ENCODE measurements around the gene PRR29.
"Not testable (repeated sequence)": the region's sequence is repeated elsewhere in the genome, so short reads cannot be mapped to it uniquely, and the experiment has no call there.

The PRR29 gene

GRCh38 chr17:63975541-63976092 is 22.5 kb upstream of the PRR29 start:
- H3K36me3 ChIP-seq (ENCODE audit: control insufficient read depth, insufficient read depth, low read length): no peaks in the 10 kb centered on the region
- H3K4me3 ChIP-seq (ENCODE audit: extremely low read depth, insufficient read depth, low read length, poor library complexity, severe bottlenecking): no peak overlapping the region
- H3K4me1 ChIP-seq (ENCODE audit: control insufficient read depth, insufficient read depth, low read length, poor library complexity, severe bottlenecking): peaks cover 16% of the 10 kb centered on the region
- no peaks in the 10 kb centered on the region for H3K9me3 ChIP-seq (ENCODE audit: control insufficient read depth, low read length)
- WGBS, 2 experiments (ENCODE audit: insufficient coverage in 2 of 2): 88 to 100% methylated on average over 2 of the region's 2 CpGs
- H3K27ac ChIP-seq (ENCODE audit: low read depth, low read length, severe bottlenecking): no peak overlapping the region

GRCh38 chr17:63976702-63977101 is 21.4 kb upstream of the PRR29 start:
- Histone ChIP-seq H3K36me3 (ENCODE audit: control insufficient read depth, insufficient read depth, low read length) (no peaks in the 10 kb centered on the region), H3K4me1 (ENCODE audit: control insufficient read depth, insufficient read depth, low read length, poor library complexity, severe bottlenecking) (peaks cover 16% of the 10 kb centered on the region), H3K9me3 (ENCODE audit: control insufficient read depth, low read length) (no peaks in the 10 kb centered on the region), H3K4me3 (ENCODE audit: extremely low read depth, insufficient read depth, low read length, poor library complexity, severe bottlenecking) (no peak overlapping the region), H3K27ac (ENCODE audit: low read depth, low read length, severe bottlenecking) (no peak overlapping the region)
- WGBS, 2 experiments (ENCODE audit: insufficient coverage in 2 of 2): 88 to 96% methylated on average over 3 of the region's 3 CpGs

DNA sequence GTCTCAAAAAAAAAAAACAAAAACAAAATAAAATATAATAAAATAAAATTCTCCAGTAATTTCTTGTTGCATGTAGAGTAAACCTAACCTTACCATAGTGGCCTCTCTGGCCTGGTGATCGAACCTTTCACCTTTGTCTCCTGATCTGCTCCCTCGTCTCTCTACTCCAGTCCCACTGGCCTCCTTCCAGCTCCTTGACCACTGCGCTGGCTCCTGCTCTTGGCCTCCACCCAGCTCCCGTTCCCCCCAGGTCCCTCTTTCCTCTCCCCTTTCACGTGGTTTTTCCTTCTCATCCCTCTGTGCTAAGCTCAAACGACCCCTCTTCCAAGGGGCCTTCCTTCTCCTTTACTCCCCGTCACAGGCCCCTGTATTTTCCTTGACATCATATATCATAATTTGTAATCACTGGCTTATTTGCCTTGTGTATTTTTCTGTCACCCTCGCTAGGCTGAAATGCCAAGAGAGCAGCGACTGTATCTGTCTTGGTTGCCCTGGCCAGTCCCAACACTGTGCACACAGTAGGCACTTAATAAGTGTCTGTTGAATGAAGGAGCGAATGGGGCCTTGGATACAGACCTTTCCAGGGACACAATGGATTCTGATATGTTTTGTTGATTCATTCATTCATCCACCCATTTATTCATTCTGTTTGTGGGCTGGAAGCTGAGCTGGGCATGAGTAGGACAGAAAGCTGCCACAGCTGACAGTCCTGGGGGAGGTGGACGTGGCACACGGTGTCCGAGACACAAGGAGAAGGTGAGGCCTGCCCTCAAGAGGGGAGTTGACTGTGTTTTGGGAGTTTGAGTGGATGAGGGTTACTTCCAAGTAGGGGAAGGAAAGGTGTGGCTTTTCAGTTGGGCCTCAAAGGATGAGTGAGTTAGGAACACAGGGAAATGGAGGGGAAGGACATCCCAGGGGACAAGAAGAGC is 19.6 kb upstream of the PRR29 start:
- WGBS, 2 experiments (ENCODE audit: insufficient coverage in 2 of 2): 92 to 93% methylated on average over 11 to 12 of the region's 13 CpGs
- H3K27ac ChIP-seq (ENCODE audit: low read depth, low read length, severe bottlenecking): no peak overlapping the region

DNA sequence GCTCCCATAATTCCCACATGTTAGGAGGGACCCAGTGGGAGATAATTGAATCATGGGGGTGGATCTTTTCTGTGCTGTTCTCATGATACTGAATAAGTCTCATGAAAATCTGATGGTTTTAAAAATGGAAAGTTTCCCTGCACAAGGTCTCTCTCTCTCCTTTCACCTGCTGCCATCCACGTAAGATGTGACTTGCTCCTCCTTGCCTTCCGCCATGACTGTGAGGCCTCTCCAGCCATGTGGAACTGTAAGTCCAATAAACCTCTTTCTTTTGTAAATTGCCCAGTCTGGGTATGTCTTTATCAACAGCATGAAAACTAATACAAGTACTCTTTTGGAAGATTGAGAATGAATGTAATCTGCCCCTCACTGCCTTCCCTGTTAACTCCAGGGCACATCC is 15.5 kb upstream of the PRR29 start:
- H3K4me1 ChIP-seq (ENCODE audit: control insufficient read depth, insufficient read depth, low read length, poor library complexity, severe bottlenecking); H3K36me3 ChIP-seq (ENCODE audit: control insufficient read depth, insufficient read depth, low read length); H3K27ac ChIP-seq (ENCODE audit: low read depth, low read length, severe bottlenecking); H3K4me3 ChIP-seq (ENCODE audit: extremely low read depth, insufficient read depth, low read length, poor library complexity, severe bottlenecking); H3K9me3 ChIP-seq (ENCODE audit: control insufficient read depth, low read length): not testable (repeated sequence)
- WGBS, 2 experiments (ENCODE audit: insufficient coverage in 2 of 2): 81 to 92% methylated on average over 2 of the region's 2 CpGs

More for the DNA sequence above, 19.6 kb upstream of the PRR29 start:
- no peaks in the 10 kb centered on the region for H3K36me3 ChIP-seq (ENCODE audit: control insufficient read depth, insufficient read depth, low read length)
- no peaks in the 10 kb centered on the region for H3K9me3 ChIP-seq (ENCODE audit: control insufficient read depth, low read length)
- H3K4me3 ChIP-seq (ENCODE audit: extremely low read depth, insufficient read depth, low read length, poor library complexity, severe bottlenecking): no peak overlapping the region
- peaks cover 13% of the 10 kb centered on the region for H3K4me1 ChIP-seq (ENCODE audit: control insufficient read depth, insufficient read depth, low read length, poor library complexity, severe bottlenecking)

- 81 to 96% methylated on average over 5 to 6 of the region's 7 CpGs for WGBS, 2 experiments (ENCODE audit: insufficient coverage in 2 of 2)
- Histone ChIP-seq H3K4me3 (ENCODE audit: extremely low read depth, insufficient read depth, low read length, poor library complexity, severe bottlenecking) (no peak overlapping the region), H3K9me3 (ENCODE audit: control insufficient read depth, low read length) (no peaks in the 10 kb centered on the region), H3K36me3 (ENCODE audit: control insufficient read depth, insufficient read depth, low read length) (no peaks in the 10 kb centered on the region), H3K4me1 (ENCODE audit: control insufficient read depth, insufficient read depth, low read length, poor library complexity, severe bottlenecking) (peaks cover 7% of the 10 kb centered on the region), H3K27ac (ENCODE audit: low read depth, low read length, severe bottlenecking) (no peak overlapping the region)
These were observed 14.8 kb upstream of the PRR29 start for GRCh38 chr17:63983320-63983719.

- H3K4me3 ChIP-seq (ENCODE audit: extremely low read depth, insufficient read depth, low read length, poor library complexity, severe bottlenecking): no peak overlapping the region
- no peaks in the 10 kb centered on the region for H3K36me3 ChIP-seq (ENCODE audit: control insufficient read depth, insufficient read depth, low read length)
- no peaks in the 10 kb centered on the region for H3K9me3 ChIP-seq (ENCODE audit: control insufficient read depth, low read length)
- H3K27ac ChIP-seq (ENCODE audit: low read depth, low read length, severe bottlenecking): no peak overlapping the region
- peaks cover 16% of the 10 kb centered on the region for H3K4me1 ChIP-seq (ENCODE audit: control insufficient read depth, insufficient read depth, low read length, poor library complexity, severe bottlenecking)
- 90 to 93% methylated on average over 4 of the region's 5 CpGs for WGBS, 2 experiments (ENCODE audit: insufficient coverage in 2 of 2)
These were observed 13.9 kb upstream of the PRR29 start for GRCh38 chr17:63984236-63984635.

DNA sequence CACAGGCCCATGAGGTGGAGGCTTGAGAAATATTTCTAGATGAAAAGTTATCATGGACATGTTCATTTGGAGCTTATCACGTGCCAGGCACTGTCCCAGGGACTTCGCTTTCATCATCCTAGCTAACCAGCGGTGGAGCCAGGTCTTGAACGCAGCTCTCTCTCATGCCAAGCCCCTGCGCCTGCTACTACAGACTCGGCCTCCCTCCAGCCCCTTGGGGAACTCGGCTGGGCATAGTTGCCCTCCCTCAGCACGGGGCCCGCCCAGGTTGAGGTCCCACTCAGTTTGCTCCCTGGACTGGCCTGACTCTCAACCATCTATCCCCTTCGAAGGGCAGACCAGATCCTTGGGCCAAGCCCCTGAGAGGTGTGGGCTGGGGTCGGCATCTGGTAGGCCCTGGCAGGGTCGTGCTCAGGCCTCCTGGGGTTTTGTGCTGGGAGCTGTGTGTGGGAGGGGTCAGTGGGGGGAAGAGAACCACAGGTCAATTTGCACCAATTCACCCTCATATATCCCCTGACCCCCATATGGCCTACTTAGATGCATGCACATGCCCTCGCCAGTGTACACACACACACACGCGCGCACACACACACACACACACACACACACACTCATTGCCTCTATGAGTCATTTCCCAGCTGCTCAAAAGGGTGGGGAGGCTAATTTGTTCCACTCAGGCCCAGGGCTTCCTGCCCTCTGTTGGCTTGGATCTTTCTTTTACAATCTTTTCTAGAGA is 13.3 kb upstream of the PRR29 start:
- Histone ChIP-seq H3K4me3 (ENCODE audit: extremely low read depth, insufficient read depth, low read length, poor library complexity, severe bottlenecking) (no peak overlapping the region), H3K9me3 (ENCODE audit: control insufficient read depth, low read length) (no peaks in the 10 kb centered on the region), H3K36me3 (ENCODE audit: control insufficient read depth, insufficient read depth, low read length) (no peaks in the 10 kb centered on the region), H3K27ac (ENCODE audit: low read depth, low read length, severe bottlenecking) (no peak overlapping the region), H3K4me1 (ENCODE audit: control insufficient read depth, insufficient read depth, low read length, poor library complexity, severe bottlenecking) (peaks cover 19% of the 10 kb centered on the region)
- 91 to 97% methylated on average over 10 to 13 of the region's 16 CpGs for WGBS, 2 experiments (ENCODE audit: insufficient coverage in 2 of 2)

DNA sequence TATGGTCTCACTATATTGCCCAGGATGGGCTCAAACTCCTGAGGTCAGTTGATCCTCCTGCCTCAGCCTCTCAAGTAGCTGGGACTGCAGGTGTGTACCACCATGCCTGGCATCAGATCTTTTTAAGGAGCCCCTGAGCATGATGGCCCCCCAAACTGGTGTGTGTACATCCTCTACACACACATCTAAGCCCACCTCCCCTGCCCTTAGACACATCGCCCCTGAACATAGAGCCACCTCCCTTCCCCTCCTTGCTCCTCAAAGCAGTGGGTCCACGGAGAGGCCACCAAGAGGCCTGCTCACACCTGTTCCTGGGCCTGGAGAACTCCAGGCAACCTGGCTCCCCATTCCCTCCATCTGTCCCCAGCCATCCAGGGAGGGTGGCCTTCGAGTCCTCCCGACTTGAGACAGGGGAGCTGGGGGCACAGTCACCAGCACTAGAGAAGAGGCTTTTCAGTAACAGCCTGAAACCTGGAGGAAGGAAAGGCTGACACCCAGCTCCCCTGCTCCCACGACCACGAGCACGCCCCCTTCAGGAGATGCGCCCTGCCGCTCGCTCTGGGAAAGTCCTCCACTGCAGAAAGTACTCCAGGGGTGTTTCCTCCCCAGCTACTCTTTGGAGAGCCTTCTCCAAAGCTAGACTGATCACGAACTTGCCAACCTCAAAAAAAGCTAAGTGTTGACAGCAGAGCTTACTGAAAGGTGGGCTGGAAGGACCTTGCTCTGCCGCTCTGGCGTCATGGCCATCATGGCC is 12.6 kb upstream of the PRR29 start:
- H3K36me3 ChIP-seq (ENCODE audit: control insufficient read depth, insufficient read depth, low read length): no peaks in the 10 kb centered on the region
- no peaks in the 10 kb centered on the region for H3K9me3 ChIP-seq (ENCODE audit: control insufficient read depth, low read length)
- WGBS, 2 experiments (ENCODE audit: insufficient coverage in 2 of 2): 84 to 86% methylated on average over 10 to 12 of the region's 13 CpGs
- H3K27ac ChIP-seq (ENCODE audit: low read depth, low read length, severe bottlenecking): no peak overlapping the region
- no peak overlapping the region for H3K4me3 ChIP-seq (ENCODE audit: extremely low read depth, insufficient read depth, low read length, poor library complexity, severe bottlenecking)
- peaks cover 19% of the 10 kb centered on the region for H3K4me1 ChIP-seq (ENCODE audit: control insufficient read depth, insufficient read depth, low read length, poor library complexity, severe bottlenecking)

- Histone ChIP-seq H3K27ac (ENCODE audit: low read depth, low read length, severe bottlenecking) (no peak overlapping the region), H3K4me3 (ENCODE audit: extremely low read depth, insufficient read depth, low read length, poor library complexity, severe bottlenecking) (no peak overlapping the region), H3K9me3 (ENCODE audit: control insufficient read depth, low read length) (no peaks in the 10 kb centered on the region), H3K4me1 (ENCODE audit: control insufficient read depth, insufficient read depth, low read length, poor library complexity, severe bottlenecking) (peaks cover 19% of the 10 kb centered on the region), H3K36me3 (ENCODE audit: control insufficient read depth, insufficient read depth, low read length) (no peaks in the 10 kb centered on the region)
- WGBS, 2 experiments (ENCODE audit: insufficient coverage in 2 of 2): 93 to 100% methylated on average over 3 of the region's 3 CpGs
These were observed 11.3 kb upstream of the PRR29 start for GRCh38 chr17:63986821-63987220.

All from mesodermal cell (in vitro differentiated cells).